Stimulated activated CD4-positive, alpha-beta T cell treated with anti-CD3 and anti-CD28 coated beads, Interleukin-12 subunit alpha, Interleukin-12 subunit beta, amount 100 ng/mL, for 4 hours (primary cell): Measurements from ENCODE around the gene CREBZF.
"Not testable (repeated sequence)": the region's sequence is repeated elsewhere in the genome, so short reads cannot be mapped to it uniquely, and the experiment has no call there.

Source experiments
- DNase-seq: peaks from one replicate; pipeline ENCODE4 v3.0.0-alpha.2; 2020

Gene CREBZF

DNA sequence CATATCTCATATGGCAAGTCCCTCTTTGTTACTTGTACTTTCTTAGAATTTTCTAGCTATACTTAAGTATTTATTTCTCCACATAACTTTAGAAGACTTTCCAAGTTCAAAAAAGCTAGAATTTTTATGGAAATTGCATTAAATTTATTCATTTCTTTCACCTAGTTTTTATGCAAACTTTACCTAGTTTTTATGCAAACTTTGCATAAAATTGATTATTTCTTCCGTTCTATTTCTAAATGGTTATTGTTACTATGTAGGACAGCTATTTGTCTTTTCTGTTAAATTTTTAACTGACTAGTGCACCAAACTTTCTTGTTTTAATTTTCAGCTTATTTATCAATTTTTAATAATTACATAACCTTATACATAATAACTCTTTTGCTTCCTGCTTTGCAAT lies 3.2 kb upstream of the CREBZF start:
- DNase-seq = no peak

DNA sequence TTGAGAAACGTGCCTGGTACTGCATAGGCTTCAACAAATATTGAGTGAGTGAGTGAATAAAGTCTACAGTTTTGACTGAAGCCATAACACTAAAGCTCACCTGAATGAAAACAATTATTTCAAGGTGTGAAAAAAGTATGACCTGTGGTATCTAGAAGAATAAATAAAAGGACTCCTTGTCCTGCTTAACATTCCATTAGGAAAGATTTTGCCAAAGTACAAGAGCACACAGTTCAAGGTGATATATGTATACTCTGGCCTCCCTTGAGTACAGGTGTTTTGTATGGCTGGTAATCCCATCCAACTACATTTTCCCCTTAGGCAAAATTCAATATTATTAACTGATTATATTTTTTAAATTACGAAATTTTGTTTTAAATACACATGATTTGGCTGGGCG lies 1.8 kb upstream of the CREBZF start:
- no peak for DNase-seq

- no peak for DNase-seq
These were observed 804 bp upstream of the CREBZF start for GRCh38 chr11:85665733-85666132.

DNA sequence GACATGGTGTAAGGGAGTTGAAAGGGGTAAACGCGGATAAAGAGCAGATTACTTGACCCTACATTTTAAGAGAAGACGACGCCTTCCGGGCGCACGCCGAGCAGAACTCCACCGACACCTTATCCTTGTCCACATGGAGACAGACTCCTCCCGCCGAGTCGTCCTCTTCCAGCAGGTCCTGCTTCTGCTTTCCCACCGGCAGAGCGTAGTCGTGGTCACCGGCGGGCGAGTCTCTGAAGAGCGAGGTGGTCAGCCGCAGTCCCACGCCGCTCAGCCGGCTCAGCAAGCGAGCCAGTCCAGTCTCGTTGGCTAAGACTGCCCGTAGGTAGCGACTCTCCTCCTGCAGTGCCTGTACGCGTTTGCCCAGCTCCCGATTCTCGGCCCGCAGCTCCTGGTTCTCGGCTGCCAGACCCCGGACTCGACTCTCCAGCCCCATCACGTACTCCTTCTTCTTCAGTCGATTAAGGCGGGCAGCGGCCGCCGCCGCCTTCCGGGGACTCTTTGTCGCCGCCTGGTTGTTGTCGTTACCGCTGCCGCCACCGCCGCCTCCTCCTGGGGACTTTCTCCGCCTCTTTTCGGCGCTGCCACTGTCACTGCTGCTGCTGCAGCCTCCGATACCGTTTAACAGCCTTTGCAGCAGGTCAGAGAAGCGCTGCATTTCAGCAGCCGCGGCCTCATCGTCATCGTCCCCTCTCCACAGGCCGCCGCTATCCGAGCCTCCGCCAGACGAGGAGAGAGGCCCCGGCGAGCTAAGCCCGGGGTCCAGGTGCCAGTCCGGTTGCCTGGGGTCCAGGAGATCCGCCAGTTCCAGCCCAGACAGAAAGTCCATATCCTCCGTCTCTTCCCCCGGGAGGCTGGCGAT lies 945 bp downstream of the CREBZF start:
- DNase-seq = peak; percentile 82

DNA sequence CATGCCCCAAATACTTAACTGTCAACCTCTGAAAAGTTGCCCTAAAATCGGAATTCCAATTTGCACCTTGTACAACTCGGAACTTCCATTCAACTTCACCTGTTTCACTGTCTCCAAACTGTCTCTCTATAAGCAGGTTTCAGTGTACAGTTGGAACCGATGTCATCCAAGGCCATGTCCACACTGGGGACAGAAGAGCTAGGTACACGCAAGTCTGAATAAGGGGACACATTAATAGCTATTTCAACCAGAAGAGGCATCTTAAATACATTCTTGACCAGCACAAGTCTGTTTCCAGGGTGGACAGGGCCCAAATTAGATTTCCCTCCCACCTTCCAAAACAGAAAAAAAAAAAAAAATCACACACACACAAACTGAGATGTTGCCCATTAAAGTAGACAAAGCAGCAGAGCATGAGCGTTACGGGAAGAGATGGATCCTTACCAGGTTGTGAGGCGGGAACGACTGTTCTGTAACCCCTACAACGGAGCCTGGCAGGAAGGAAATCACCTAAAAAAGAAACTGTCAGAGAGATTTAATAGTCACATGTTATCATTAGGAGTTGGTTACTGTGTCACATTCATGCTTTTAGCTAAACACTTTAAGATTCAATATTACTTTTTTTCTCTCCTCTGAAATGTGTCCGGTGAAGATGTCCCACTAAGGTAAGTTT lies 1.7 kb downstream of the CREBZF start:
- no peak for DNase-seq

DNA sequence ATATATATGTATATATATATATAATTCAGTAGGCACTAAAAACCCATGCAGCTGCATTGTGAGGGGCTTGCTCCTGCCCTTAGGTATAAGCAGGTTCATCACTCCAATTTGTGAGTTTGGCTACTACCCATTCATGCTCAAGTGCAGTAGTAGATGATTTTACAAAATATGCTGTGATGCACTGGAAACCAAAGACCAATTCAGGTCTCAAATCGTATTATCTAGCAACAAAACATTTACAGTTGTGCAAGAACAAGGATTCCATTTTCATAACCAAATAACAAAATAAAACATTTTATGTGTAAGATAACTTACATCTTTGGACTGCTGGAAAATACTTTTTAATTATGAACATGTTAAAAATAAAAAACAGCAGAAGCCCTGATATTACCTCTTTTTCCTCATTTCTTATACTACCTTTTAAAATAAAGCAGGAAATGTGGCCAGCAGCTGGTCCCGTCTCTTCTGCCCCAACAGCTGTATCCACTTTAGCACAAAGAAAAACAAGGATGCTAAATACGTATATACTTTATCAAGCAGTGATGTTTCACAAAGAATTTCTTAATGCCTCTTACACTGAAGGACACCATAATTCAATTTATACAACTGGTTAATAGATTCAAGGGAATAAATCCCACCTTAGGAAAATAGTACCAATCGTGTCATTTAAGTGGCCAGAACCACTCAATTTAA lies 2.8 kb downstream of the CREBZF start:
- no peak for DNase-seq

GRCh38 chr11:85658180-85658579 lies 6.7 kb downstream of the CREBZF start:
- no peak for DNase-seq

- DNase-seq = no peak
These were observed 8.2 kb downstream of the CREBZF start for GRCh38 chr11:85656777-85657176.

DNA sequence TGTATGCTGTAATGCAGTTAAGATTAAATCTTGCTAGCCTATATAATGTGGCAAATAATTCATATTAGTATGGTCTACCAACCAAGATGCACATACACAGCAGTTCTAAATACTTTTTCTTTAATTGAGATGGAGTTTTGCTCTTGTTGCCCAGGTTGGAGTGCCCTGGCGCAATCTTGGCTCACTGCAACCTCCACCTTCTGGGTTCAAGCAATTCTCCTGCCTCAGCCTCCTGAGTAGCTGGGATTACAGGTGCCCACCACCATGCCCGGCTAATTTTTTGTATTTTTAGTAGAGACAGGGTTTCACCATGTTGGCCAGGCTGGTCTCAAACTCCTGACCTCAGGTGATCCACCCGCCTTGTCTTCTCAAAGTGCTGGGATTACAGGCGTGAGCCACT lies 10.6 kb downstream of the CREBZF start:
- not testable (repeated sequence) for DNase-seq

GRCh38 chr11:85652786-85653447 lies 12.0 kb downstream of the CREBZF start:
- DNase-seq = no peak

DNA sequence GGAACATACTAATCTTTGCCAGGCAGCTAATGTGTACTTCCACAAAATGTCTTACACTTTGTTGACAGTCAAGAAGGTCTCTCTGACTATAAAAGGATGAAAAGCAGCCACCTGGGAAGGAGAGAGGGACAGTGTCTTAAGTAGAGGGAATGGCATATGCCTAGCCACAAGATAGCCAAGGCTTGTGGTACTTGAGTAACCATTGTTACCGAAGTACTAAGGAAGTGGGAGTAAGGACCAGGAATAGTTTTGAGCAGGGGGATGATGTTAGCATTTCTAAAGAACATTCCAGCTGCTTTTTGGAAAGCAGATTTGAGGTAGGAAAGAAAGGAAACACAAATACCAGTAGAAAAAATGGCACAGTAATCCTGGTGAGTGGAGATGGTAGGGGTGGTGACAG lies 13.8 kb downstream of the CREBZF start:
- no peak for DNase-seq

- peak; percentile 91 for DNase-seq
These were observed 17.2 kb downstream of the CREBZF start, which contains the start of gene TMEM126A for GRCh38 chr11:85647604-85648299. Gene TMEM126A, plus strand, starts transcription at chr11:85647967. Its CDS starts 2,289 bp downstream, at chr11:85650256.

- no peak for DNase-seq
These were observed 17.9 kb downstream of the CREBZF start for GRCh38 chr11:85647078-85647477.

DNA sequence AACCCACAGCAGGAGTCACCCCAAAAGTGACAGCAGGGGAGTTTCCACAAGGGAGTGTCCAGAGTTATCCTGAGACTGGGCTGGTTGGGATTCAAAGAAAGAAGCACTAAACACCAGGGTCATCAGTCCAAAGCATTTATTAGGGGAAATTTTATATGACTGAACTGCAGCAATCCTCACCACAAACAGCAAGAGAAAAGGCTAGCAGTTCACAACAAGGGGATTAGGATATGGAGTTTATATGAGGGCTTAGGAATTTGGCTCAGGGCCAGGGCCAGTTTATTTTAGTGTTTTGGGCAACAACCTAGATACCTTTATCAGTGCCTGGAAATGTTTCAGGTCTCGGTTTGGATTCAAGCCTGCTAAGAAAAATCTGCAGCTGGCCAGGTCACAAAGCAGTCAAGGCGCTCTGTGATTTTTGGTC lies 21.7 kb downstream of the CREBZF start:
- no peak for DNase-seq

DNA sequence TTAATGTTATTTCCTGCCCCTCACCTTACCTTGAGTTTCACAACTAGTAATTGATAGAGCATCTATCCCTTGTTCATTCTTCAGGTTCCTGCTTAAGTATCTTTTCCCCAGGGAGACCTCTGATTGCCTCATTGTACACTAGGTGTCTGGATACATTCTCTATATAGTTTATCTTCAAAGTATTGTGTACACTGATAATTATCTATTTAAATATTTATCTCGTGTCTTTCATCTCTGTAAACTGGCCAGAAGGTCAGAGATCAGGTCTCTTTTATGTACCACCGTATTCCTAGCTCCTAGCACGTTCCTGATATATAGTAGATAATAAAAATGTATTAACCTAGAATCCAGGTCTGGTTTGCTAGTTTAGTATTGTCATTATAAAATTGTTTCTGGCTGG lies 30.2 kb downstream of the CREBZF start:
- DNase-seq = no peak

DNA sequence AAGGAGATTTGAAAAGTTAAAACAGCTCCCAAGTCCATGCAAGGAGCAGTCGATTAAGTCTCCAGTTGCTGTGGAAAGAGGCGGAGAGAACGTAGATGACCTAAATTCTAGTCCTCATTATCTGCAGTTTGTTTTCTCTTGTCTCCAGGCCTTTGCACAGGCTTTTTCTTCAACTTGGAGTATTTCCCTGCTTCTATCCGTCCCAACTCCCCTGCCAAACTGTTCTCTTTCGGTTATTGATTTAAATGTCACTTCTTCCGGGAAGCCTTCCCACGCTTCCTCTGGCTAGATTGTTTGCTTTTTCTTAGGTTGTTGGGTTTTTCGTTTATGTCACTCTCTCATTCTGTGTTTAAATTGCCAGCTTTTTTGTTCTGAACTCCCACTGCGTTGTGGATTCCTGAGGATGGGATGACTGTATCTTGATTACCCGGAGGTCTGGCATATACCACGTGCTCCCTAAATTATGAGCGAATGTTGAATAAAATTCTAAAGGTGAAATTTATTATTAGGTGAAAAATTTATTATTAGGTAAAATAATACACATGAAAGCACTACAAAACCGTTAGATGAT lies 36.1 kb downstream of the CREBZF start:
- peak; percentile 37 for DNase-seq

GRCh38 chr11:85627998-85628770 lies 36.7 kb downstream of the CREBZF start, which contains the start of gene TMEM126B:
Gene TMEM126B, plus strand, starts transcription at chr11:85628593. Its CDS starts 15 bp downstream, at chr11:85628608.
- DNase-seq = peak; percentile 92

GRCh38 chr11:85627332-85627997 lies 37.5 kb downstream of the CREBZF start, which contains the start of gene DLG2:
Gene DLG2, minus strand, starts transcription at chr11:85627344.
- no peak for DNase-seq

- DNase-seq = no peak
These were observed 38.4 kb downstream of the CREBZF start for GRCh38 chr11:85626496-85626895.

DNA sequence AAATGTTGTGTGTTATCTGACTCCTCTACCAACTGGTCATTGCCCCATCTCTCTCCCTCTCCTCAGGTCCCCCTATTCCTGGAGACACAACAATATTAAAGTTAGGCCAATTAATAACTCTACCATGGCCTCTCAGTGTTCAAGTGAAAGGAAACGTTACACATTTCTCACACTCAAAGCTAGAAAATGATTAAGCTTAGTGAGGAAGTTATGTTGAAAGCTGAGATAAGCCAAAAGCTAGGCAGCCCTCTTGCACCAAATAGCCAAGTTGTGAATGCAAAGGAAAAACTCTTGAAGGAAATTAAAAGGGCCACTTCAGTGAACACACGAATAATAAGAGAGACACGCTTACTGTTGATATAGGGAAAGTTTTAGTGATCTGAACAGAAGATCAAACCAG lies 44.7 kb downstream of the CREBZF start:
- no peak for DNase-seq
